GM12801 (cell line): Measurements from ENCODE around the gene KIF4B.

ENCODE experiments used
- TF ChIP-seq, protein P1 (sequence below): IDR thresholded peaks from one replicate; pipeline ENCODE4 v1.5.1; 2011; ENCODE audit warnings: control low read depth; ENCODE audit not compliant: insufficient read length; ENCODE audit errors: extremely low read depth

Gene KIF4B

DNA sequence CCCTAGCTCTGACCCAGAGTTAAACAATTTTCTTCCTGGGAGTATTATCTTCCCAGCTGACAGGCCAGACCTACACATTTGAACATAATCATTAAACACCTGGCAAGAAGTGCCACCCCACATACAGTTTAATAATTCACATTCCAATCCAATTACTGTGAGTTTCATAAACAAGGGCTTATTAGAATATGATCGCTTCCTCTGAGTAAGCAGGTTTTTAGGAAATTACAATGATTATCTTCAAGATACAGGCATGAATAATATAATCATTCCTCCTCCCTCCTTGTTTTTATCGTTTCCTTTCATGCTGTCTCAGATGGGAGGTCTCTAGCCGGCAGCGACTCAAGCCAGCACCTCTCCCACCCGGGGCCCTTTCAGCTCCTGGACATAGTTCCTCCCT lies 15.8 kb upstream of the KIF4B start:
- TF ChIP-seq, protein P1, sequence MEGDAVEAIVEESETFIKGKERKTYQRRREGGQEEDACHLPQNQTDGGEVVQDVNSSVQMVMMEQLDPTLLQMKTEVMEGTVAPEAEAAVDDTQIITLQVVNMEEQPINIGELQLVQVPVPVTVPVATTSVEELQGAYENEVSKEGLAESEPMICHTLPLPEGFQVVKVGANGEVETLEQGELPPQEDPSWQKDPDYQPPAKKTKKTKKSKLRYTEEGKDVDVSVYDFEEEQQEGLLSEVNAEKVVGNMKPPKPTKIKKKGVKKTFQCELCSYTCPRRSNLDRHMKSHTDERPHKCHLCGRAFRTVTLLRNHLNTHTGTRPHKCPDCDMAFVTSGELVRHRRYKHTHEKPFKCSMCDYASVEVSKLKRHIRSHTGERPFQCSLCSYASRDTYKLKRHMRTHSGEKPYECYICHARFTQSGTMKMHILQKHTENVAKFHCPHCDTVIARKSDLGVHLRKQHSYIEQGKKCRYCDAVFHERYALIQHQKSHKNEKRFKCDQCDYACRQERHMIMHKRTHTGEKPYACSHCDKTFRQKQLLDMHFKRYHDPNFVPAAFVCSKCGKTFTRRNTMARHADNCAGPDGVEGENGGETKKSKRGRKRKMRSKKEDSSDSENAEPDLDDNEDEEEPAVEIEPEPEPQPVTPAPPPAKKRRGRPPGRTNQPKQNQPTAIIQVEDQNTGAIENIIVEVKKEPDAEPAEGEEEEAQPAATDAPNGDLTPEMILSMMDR, result no peak

DNA sequence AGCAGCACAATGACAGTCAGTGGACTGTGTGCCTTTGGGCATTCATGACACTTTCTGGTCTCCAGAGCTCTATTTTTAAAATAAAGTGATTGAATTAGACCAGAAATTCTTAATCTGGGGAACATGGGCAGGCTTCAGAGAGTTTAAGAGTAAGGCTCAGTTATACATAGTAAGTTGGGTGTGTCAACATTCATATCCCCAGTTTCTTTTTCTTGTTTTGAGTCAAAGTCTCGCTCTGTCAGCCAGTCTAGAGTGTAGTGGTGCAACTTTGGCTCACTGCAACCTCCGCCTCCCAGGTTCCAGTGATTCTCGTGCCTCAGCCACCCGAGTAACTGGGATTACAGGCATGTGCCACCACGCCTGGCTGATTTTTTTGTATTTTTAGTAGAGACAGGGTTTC lies 13.7 kb upstream of the KIF4B start:
- TF ChIP-seq, protein P1, result no peak

DNA sequence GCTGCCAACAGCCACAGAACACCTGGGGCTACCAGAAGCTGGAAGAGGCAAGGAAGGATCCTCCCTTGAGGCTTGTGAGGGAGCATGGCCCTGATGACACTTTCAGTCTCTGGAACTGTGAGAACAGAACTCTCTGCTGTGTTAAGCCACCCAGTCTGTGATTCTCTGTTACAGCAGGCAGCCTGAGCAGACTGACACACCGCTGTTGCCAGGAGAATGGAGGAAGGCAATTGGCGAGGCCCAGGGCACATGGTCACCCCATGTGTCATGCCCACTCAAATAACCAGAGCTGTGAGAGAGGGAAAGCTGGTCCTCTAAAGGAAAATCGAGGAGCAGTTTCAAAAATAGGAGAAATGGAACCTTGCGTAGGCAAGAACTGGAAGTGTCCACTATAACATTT lies 12.0 kb upstream of the KIF4B start:
- TF ChIP-seq, protein P1, result no peak

DNA sequence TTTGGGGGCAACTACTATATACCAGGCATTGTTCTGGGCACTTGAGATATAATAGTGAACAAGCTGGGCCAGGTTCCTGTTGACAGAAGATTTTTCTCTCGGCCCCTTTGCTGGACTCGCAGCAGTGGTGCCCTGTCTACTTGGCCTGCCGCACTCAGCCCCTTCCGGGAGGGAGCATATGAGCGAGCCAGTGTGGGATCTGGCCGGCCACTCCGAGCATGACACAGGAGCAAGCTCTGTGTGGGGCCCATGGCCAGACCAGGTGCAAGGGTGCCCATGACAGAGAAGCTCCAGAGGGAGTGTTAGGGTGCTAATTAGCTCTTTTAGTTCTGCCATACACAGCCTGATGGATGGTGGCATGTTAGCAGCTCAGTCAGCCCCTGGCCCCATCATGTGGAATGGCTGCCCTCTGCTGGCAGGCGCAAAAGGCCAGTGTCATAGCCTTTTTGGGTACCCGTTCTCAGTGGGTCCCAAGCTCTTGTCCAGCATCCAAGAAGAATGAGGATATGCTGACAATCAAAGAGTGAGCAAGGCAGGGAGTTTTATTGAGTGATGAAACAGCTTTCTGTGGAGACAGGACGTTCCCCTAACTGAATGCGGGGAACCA lies 9.3 kb upstream of the KIF4B start:
- TF ChIP-seq, protein P1, result no peak

DNA sequence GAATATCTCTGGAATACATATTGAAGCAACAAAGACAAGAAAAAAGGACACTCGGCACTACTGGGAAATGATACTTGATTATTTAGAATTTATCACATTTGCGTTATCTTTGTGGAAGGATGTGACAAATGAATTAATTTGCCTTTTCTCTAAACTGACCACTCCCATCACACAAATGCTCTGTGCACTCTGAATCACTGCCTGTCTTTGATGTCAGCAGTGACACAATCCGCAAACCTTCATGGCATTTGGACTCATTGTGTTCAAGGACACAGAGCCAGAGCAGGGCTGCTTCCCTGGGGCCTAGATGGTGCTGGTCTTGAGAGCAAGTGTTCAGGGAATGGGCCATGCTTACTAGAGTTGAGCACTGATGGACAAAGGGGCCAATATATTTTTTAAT lies 4.9 kb upstream of the KIF4B start:
- TF ChIP-seq, protein P1, result no peak

DNA sequence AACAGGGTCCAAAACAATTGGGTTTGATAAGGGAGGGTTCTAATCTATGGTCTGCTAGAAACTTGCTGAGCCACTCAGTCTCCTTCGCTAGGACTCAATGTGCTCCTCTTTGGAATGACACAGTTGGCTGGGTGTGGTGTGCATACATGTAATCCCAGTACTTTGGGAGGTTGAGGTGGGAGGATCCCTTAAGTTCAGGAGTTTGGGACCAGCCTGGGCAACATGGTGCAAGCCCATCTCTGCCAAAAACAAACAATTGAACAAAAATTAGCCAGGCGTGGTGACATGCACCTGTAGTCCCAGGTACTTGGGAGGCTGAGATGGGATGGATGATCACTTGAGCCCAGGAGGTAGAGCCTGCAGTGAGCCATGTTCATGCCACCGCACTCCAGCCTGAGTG lies 2.7 kb upstream of the KIF4B start:
- TF ChIP-seq, protein P1, result no peak

DNA sequence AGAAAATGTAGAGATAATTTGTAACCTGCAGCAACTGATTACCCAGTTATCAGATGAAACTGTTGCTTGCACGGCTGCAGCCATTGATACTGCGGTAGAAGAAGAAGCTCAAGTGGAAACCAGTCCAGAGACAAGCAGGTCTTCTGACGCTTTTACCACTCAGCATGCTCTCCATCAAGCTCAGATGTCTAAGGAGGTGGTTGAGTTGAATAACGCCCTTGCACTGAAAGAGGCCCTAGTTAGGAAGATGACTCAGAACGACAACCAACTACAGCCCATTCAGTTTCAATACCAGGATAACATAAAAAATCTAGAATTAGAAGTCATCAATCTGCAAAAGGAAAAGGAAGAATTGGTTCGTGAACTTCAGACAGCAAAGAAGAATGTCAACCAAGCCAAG lies 1.7 kb downstream of the KIF4B start:
- TF ChIP-seq, protein P1, result no peak
